Upper lobe of right lung (tissue), 1 donor: ENCODE results near the gene CEP112. TPM values are rescaled to one million over a fixed set of nuclear protein-coding genes. Genes with fewer than 3 reads are reported as not detected.
"Not testable (repeated sequence)": the region's sequence is repeated elsewhere in the genome, so short reads cannot be mapped to it uniquely, and the experiment has no call there.

ENCODE experiments used
- ATAC-seq: fragments of 200-7000 bp; cut with Tn5 transposase; one replicate; pipeline ENCODE4 v1.9.1; 2020; ENCODE audit warnings: mild to moderate bottlenecking, moderate library complexity
- DNase-seq: peaks from one replicate; pipeline ENCODE4 v3.0.0-alpha.2; 2020
- H3K27ac ChIP-seq: fragments of 200-600 bp; one replicate; pipeline ENCODE4 v1.8.0; 2022
- H3K27me3 ChIP-seq: fragments of 200-600 bp; one replicate; pipeline ENCODE4 v1.8.0; 2022; ENCODE audit warnings: mild to moderate bottlenecking
- H3K36me3 ChIP-seq: fragments of 200-600 bp; one replicate; pipeline ENCODE4 v1.8.0; 2022
- H3K4me1 ChIP-seq: fragments of 200-600 bp; one replicate; pipeline ENCODE4 v1.8.0; 2022
- H3K4me3 ChIP-seq: fragments of 200-600 bp; one replicate; pipeline ENCODE4 v1.8.0; 2022; ENCODE audit warnings: mild to moderate bottlenecking
- H3K9me3 ChIP-seq: fragments of 200-600 bp; one replicate; pipeline ENCODE4 v1.8.0; 2022
- CTCF ChIP-seq: fragments of 200-600 bp; IDR thresholded peaks from one replicate; pipeline ENCODE4 v1.8.0; 2022; ENCODE audit warnings: antibody characterized with exemption
- intact Hi-C: fragments of 100-400 bp; cut with DNase I; formaldehyde crosslinking; loops from one replicate; pipeline ENCODE4 v1.11.0; 2022
- total RNA-seq: library from RNA; stranded (reverse); fragmentation: NEBNext Ultra II Directional; extraction: Animal tissue kit (Norgen Biotek cat#: 25700); gene quantifications from one replicate; pipeline ENCODE4 v1.2.1, GENCODE V29; 2021
- donor health status: DM: no; HTN: yes; CAD: no; lungs with severe emphysema.

CEP112 gene
- total RNA-seq, 1 donor from 2014 or later, result 32.9 TPM

- no peak for ATAC-seq
- Histone ChIP-seq H3K27ac (no peak overlapping the region), H3K4me3 (no peak overlapping the region), H3K27me3 (no peaks in the 10 kb centered on the region), H3K36me3 (no peaks in the 10 kb centered on the region), H3K4me1 (no peaks in the 10 kb centered on the region), H3K9me3 (no peaks in the 10 kb centered on the region)
- DNase-seq, result no peak
- TF ChIP-seq CTCF, result no peak
- intact Hi-C loops, result no loop called here
These were observed 338.1 kb downstream of the CEP112 start for GRCh38 chr17:65853816-65854215.

- no peaks in the 10 kb centered on the region for H3K36me3 ChIP-seq
- TF ChIP-seq CTCF, result no peak
- DNase-seq (no peak), ATAC-seq (no peak)
- no peaks in the 10 kb centered on the region for H3K9me3 ChIP-seq
- no peak overlapping the region for H3K4me3 ChIP-seq
- intact Hi-C loops, result no loop called here
- no peaks in the 10 kb centered on the region for H3K4me1 ChIP-seq
- H3K27ac ChIP-seq, result no peak overlapping the region
- H3K27me3 ChIP-seq, result no peaks in the 10 kb centered on the region
These were observed 339.0 kb downstream of the CEP112 start for GRCh38 chr17:65852911-65853310.

- H3K27ac ChIP-seq, result no peak overlapping the region
- TF ChIP-seq CTCF, result no peak
- H3K4me1 ChIP-seq, result no peaks in the 10 kb centered on the region
- no peak overlapping the region for H3K4me3 ChIP-seq
- ATAC-seq, result no peak
- no peaks in the 10 kb centered on the region for H3K36me3 ChIP-seq
- H3K27me3 ChIP-seq, result no peaks in the 10 kb centered on the region
- no peaks in the 10 kb centered on the region for H3K9me3 ChIP-seq
- no peak for DNase-seq
- intact Hi-C loops, result no loop called here
These were observed 339.8 kb downstream of the CEP112 start for GRCh38 chr17:65851965-65852736.

- no peak for TF ChIP-seq CTCF
- DNase-seq (no peak), ATAC-seq (peak; percentile 63)
- H3K27ac ChIP-seq, result no peak overlapping the region
- H3K36me3 ChIP-seq, result no peaks in the 10 kb centered on the region
- H3K9me3 ChIP-seq, result no peaks in the 10 kb centered on the region
- no peaks in the 10 kb centered on the region for H3K4me1 ChIP-seq
- H3K4me3 ChIP-seq, result no peak overlapping the region
- intact Hi-C loops, result no loop called here
- H3K27me3 ChIP-seq, result no peaks in the 10 kb centered on the region
These were observed 341.4 kb downstream of the CEP112 start for GRCh38 chr17:65850486-65850885.

GRCh38 chr17:65848751-65849150 is 343.2 kb downstream of the CEP112 start:
- no peaks in the 10 kb centered on the region for H3K36me3 ChIP-seq
- no peaks in the 10 kb centered on the region for H3K9me3 ChIP-seq
- H3K27me3 ChIP-seq, result no peaks in the 10 kb centered on the region
- TF ChIP-seq CTCF, result no peak
- intact Hi-C loops, result no loop called here
- no peak for ATAC-seq
- no peaks in the 10 kb centered on the region for H3K4me1 ChIP-seq
- H3K4me3 ChIP-seq, result no peak overlapping the region
- no peak overlapping the region for H3K27ac ChIP-seq
- DNase-seq, result no peak

- TF ChIP-seq CTCF, result no peak
- ATAC-seq, result no peak
- H3K4me3 ChIP-seq, result no peak overlapping the region
- DNase-seq, result no peak
- intact Hi-C loops, result no loop called here
- no peak overlapping the region for H3K27ac ChIP-seq
- H3K9me3 ChIP-seq, result no peaks in the 10 kb centered on the region
- H3K27me3 ChIP-seq, result no peaks in the 10 kb centered on the region
- no peaks in the 10 kb centered on the region for H3K4me1 ChIP-seq
- H3K36me3 ChIP-seq, result no peaks in the 10 kb centered on the region
These were observed 350.8 kb downstream of the CEP112 start for GRCh38 chr17:65841089-65841488.

GRCh38 chr17:65837232-65837631 is 354.7 kb downstream of the CEP112 start:
- H3K36me3 ChIP-seq, DNase-seq, H3K4me3 ChIP-seq, H3K4me1 ChIP-seq, H3K27me3 ChIP-seq, H3K27ac ChIP-seq, intact Hi-C loops, ATAC-seq: not testable (repeated sequence)
- peaks cover 11% of the 10 kb centered on the region for H3K9me3 ChIP-seq
